K562 (cell line): ENCODE results near the gene RFX7. TPM values are rescaled to one million over a fixed set of nuclear protein-coding genes. Genes with fewer than 3 reads are reported as not detected.
"Not testable (repeated sequence)": the region's sequence is repeated elsewhere in the genome, so short reads cannot be mapped to it uniquely, and the experiment has no call there.

Experiments used
- ATAC-seq: fragments of 200-7000 bp; cut with Tn5 transposase; 3 replicates; pipeline ENCODE4 v1.9.1; 2020; ENCODE audit warnings: moderate library complexity
- BruUV-seq: library from RNA; stranded (reverse); fragments of 400-500 nt; replicated peaks from 2 replicates; lab custom pipeline; 2021; lab: Mats Ljungman, UMichigan
- CTCF ChIA-PET: fragments of 300-600 bp; formaldehyde crosslinking; extraction: SDS; loops from one replicate; lab custom pipeline; 2021; ENCODE audit warnings: low intra/inter-chr PET ratio; lab: Yijun Ruan, JAX
- POLR2A ChIA-PET: fragments of 300-600, 350-650 bp; sonication (Branson Sonifier 250); formaldehyde crosslinking; extraction: SDS; loops from one replicate; lab custom pipeline; 2021; ENCODE audit warnings: antibody characterized with exemption, inconsistent platforms; lab: Yijun Ruan, JAX
- DNase-seq, 4 experiments: peaks; one replicate each; pipeline versions ENCODE4 v3.0.0 to v3.0.0-alpha.2; 2011 to 2018; ENCODE audit warnings: low spot score in 3 of 4, mixed read lengths in 3 of 4; ENCODE audit errors: extremely low read depth in 1 of 4
- FAIRE-seq: peaks from 2 replicates; lab custom pipeline; 2011; peaks lifted over from hg19 to GRCh38; lab: Jason Lieb, UNC
- H2AFZ ChIP-seq: 2 replicates; pipeline ENCODE4 v1.6.0; 2011; ENCODE audit warnings: low read depth, low read length, control low read depth, inconsistent platforms
- H3K27ac ChIP-seq: fragments of 200-600 bp; 3 replicates; pipeline ENCODE4 v1.8.0; 2011; ENCODE audit warnings: low read depth, mild to moderate bottlenecking, control low read depth, inconsistent platforms, low read length, moderate library complexity, mixed read lengths; ENCODE audit errors: extremely low read depth
- H3K27me3 ChIP-seq, 2 experiments: fragments of 300-600 bp in 1 of 2; 2 replicates in 1 of 2; 3 replicates in 1 of 2; pipeline versions ENCODE4 v1.6.0 to v1.8.0; 2011; ENCODE audit warnings: inconsistent platforms in 2 of 2, low read length in 2 of 2, mild to moderate bottlenecking in 1 of 2, mixed read lengths in 1 of 2, moderate library complexity in 1 of 2; ENCODE audit not compliant: control insufficient read depth in 2 of 2, insufficient read depth in 2 of 2
- H3K36me3 ChIP-seq: fragments of 300-600 bp; 3 replicates; pipeline ENCODE4 v1.8.0; 2011; ENCODE audit warnings: mild to moderate bottlenecking, low read length, inconsistent platforms; ENCODE audit not compliant: control insufficient read depth, insufficient read depth
- H3K4me1 ChIP-seq, 2 experiments: fragments of 200-600 bp in 1 of 2; replicated peaks in 1 of 2; 2 replicates in 1 of 2; 3 replicates in 1 of 2; pipeline versions ENCODE4 v1.5.1 to v1.8.0; 2011; ENCODE audit warnings: inconsistent platforms in 2 of 2, low read length in 2 of 2, mild to moderate bottlenecking in 1 of 2, mixed read lengths in 1 of 2, moderate library complexity in 1 of 2; ENCODE audit not compliant: control insufficient read depth in 2 of 2, insufficient read depth in 2 of 2
- H3K4me2 ChIP-seq: 2 replicates; pipeline ENCODE4 v1.6.1; 2011; ENCODE audit warnings: low read length, control low read depth, inconsistent platforms, mixed read lengths; ENCODE audit not compliant: insufficient read depth
- H3K4me3 ChIP-seq: fragments of 200-600 bp; sonication (generic), shearing (Covaris generic); 2 replicates; pipeline ENCODE4 v1.5.1; 2016; ENCODE audit warnings: control low read depth, inconsistent platforms
- H3K79me2 ChIP-seq: fragments of 200-600 bp; 3 replicates; pipeline ENCODE4 v1.8.0; 2011; ENCODE audit warnings: low read length, inconsistent platforms; ENCODE audit not compliant: control insufficient read depth, insufficient read depth
- H3K9ac ChIP-seq, 2 experiments: 2 replicates each; pipeline versions ENCODE4 v1.6.0 to v1.6.1; 2011; ENCODE audit warnings: low read depth in 2 of 2, low read length in 2 of 2, control low read depth in 1 of 2, inconsistent platforms in 1 of 2, mild to moderate bottlenecking in 1 of 2, mixed read lengths in 1 of 2; ENCODE audit not compliant: insufficient read depth in 1 of 2
- H3K9me1 ChIP-seq: one replicate; pipeline ENCODE4 v1.6.0; 2011; ENCODE audit warnings: inconsistent platforms, mild to moderate bottlenecking, low read length, moderate library complexity; ENCODE audit not compliant: control insufficient read depth, insufficient read depth
- H3K9me3 ChIP-seq: replicated peaks from 2 replicates; pipeline ENCODE4 v1.5.1; 2011; ENCODE audit warnings: low read depth, low read length, inconsistent platforms; ENCODE audit not compliant: control insufficient read depth, insufficient read depth
- H4K20me1 ChIP-seq: replicated peaks from 2 replicates; pipeline ENCODE4 v1.6.1; 2011; ENCODE audit warnings: low read length, inconsistent platforms, mixed read lengths; ENCODE audit not compliant: control insufficient read depth, insufficient read depth
- C11orf30 ChIP-seq: fragments of 450-650 bp; IDR thresholded peaks from 2 replicates; pipeline ENCODE4 v1.6.1; 2016; ENCODE audit warnings: low read depth, mild to moderate bottlenecking
- MEF2D ChIP-seq: conservative IDR thresholded peaks from 2 replicates; pipeline ENCODE4 v1.6.1; 2016; ENCODE audit warnings: low read depth, missing genetic modification characterization, missing compliant biosample characterization
- ZBTB8A ChIP-seq: fragments of 450-650 bp; IDR thresholded peaks from 2 replicates; pipeline ENCODE4 v1.6.1; 2018; ENCODE audit warnings: mild to moderate bottlenecking, moderate library complexity; ENCODE audit not compliant: partially characterized antibody
- ZNF436 ChIP-seq: fragments of 250-450, 450-650 bp; sonication (Bioruptor Pico); formaldehyde crosslinking; IDR thresholded peaks from 2 replicates; pipeline ENCODE4 v1.7.0; 2020; ENCODE audit warnings: mild to moderate bottlenecking
- ZNF766 ChIP-seq: fragments of 200-800 bp; sonication (Bioruptor generic); conservative IDR thresholded peaks from 2 replicates; pipeline ENCODE4 v1.6.1; 2016; ENCODE audit warnings: missing genetic modification characterization, missing compliant biosample characterization
- WGBS: fragments of 100-300 bp; shearing (Covaris generic); methylation state at CpG from one replicate; pipeline ENCODE4 v1.1.6; 2016; ENCODE audit warnings: low coverage, mixed read lengths; ENCODE audit not compliant: insufficient coverage; ENCODE audit errors: missing lambda C conversion rate; 5-methylcytosine and 5-hydroxymethylcytosine counted together
- in situ Hi-C: fragments of 300-500 bp; cut with MboI; formaldehyde crosslinking; loops from 4 replicates; pipeline ENCODE4 v1.15.0; 2018; ENCODE audit warnings: inconsistent platforms, mixed read lengths
- intact Hi-C: fragments of 100-400 bp; cut with micrococcal nuclease; formaldehyde crosslinking; loops from 2 replicates; pipeline ENCODE4 v1.14.2; 2022
- polyA plus RNA-seq, 8 experiments: library from polyadenylated mRNA; depleted of rRNA in 4 of 8; stranded (reverse) in 5 of 8; unstranded in 3 of 8; fragments of >200 nt; fragmentation: Nextera tagmentation in 2 of 8; fragmentation: Illumina TruSeq in 1 of 8; extraction: Ambion mirVana in 2 of 8; extraction: Trizol in 1 of 8; gene quantifications; 2 replicates each; pipeline versions ENCODE4 v1.2.1 to v1.2.3, GENCODE V29; 2011 to 2014; ENCODE audit warnings: inconsistent platforms in 1 of 8, missing spikeins in 1 of 8
- total RNA-seq, 7 experiments: library from RNA; depleted of rRNA in 6 of 7; stranded (reverse); fragments of >200 nt in 6 of 7; fragmentation: Illumina TruSeq in 2 of 7; extraction: Trizol in 2 of 7; gene quantifications; 2 replicates each; pipeline versions ENCODE4 v1.2.1 to v1.2.3, GENCODE V29; 2011 to 2021; ENCODE audit warnings: low replicate concordance in 1 of 7
- TF ChIP-seq, protein P1 (sequence below), 2 experiments: fragments of 450-650 bp; IDR thresholded peaks; 2 replicates each; pipeline ENCODE4 v1.6.1; 2016; ENCODE audit warnings: mild to moderate bottlenecking in 2 of 2, borderline replicate concordance in 1 of 2, low read depth in 1 of 2, moderate library complexity in 1 of 2

The RFX7 gene
- total and polyA plus RNA-seq, 9 of the 15 experiments (the other 6 are each of a cell fraction or from before 2014, with no cell fraction given): 2.4 to 17.9 (median 6.3) TPM

DNA sequence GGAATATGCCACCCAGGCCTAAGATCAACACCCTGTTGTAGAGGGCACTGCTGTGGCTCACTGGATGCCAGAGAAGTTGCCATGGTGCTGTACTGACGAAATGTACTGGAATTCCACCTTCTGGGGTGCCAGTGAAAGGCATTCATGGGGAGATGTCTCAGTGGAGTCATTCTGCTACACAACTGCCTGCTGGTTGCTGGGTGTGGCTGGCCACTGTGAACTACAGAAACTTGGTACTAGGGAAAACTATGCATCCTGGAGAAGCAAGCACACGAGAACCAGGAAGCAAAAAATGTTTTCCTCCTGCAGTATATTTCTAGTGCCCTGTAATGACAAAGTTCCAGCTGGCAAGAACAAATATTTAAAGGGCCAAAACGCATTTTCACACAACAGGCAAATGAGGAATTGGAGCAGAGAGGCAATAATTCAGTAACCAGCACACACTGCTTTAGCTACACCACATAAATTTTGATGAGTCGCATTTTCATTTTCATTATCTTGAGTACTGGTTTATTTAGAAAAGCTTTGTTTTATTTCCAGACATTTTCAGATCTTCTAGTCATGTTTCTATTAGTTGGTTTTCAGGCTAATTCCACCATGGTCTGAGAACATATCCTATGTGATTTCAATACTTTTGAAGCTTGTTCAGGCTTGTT is 18.3 kb upstream of the RFX7 start (continued):
- TF ChIP-seq, protein P1, sequence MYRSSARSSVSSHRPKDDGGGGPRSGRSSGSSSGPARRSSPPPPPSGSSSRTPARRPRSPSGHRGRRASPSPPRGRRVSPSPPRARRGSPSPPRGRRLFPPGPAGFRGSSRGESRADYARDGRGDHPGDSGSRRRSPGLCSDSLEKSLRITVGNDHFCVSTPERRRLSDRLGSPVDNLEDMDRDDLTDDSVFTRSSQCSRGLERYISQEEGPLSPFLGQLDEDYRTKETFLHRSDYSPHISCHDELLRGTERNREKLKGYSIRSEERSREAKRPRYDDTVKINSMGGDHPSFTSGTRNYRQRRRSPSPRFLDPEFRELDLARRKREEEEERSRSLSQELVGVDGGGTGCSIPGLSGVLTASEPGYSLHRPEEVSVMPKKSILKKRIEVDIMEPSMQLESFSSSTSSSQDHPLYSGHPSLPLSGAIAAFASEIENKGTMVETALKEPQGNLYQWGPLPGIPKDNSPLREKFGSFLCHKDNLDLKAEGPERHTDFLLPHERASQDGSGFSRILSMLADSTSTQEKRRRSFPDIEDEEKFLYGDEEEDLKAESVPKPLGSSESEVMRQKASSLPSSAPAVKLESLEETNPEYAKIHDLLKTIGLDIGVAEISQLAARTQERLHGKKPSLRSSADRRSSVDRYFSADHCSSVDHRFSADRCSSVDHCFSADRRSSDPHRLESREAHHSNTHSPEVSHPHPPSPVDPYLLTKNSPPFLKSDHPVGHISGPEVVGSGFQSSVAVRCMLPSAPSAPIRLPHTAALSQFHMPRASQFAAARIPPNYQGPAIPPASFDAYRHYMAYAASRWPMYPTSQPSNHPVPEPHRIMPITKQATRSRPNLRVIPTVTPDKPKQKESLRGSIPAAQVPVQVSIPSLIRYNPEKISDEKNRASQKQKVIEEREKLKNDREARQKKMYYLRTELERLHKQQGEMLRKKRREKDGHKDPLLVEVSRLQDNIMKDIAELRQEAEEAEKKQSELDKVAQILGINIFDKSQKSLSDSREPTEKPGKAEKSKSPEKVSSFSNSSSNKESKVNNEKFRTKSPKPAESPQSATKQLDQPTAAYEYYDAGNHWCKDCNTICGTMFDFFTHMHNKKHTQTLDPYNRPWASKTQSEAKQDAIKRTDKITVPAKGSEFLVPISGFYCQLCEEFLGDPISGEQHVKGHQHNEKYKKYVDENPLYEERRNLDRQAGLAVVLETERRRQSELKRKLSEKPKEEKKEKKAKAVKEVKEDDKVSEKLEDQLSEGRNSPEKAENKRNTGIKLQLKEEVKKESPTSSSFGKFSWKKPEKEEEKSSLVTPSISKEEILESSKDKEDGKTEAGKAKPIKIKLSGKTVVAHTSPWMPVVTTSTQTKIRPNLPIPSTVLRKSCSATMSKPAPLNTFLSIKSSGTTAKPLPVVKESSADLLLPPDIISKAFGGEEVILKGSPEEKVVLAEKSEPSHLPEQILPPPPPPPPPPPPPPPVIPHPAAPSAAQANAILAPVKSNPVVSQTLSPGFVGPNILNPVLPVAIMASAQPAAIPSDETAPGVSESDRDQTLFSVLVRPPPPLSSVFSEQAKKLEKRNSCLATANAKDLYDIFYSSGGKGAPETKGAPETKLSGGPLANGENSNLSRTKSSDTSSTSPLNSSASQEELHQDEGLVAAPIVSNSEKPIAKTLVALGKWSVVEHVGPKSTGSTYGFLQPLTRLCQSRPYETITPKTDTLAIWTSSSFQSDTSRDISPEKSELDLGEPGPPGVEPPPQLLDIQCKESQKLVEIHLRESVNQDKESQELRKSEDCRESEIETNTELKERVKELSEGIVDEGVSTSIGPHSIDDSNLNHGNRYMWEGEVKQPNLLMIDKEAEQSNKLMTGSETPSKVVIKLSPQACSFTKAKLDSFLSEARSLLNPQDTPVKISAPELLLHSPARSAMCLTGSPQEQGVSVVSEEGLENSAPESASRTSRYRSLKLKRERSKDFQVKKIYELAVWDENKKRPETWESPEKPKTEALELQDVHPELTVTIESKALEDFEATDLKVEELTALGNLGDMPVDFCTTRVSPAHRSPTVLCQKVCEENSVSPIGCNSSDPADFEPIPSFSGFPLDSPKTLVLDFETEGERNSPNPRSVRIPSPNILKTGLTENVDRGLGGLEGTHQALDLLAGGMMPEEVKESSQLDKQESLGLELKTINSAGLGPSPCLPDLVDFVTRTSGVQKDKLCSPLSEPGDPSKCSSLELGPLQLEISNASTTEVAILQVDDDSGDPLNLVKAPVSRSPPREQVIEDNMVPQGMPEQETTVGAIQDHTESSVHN (IDR thresholded peaks at IDR 0.05; ENCODE audit: borderline replicate concordance in 1 of 2, low read depth in 1 of 2): no peak
- TF ChIP-seq C11orf30: peak; percentile 66; the same call in 1 of the 2 replicates
- TF ChIP-seq ZNF436 (CRISPR knock-in tag): no peak
- no peak for TF ChIP-seq ZBTB8A
- no peak for TF ChIP-seq MEF2D (tag)
- TF ChIP-seq ZNF766: no peak

DNA sequence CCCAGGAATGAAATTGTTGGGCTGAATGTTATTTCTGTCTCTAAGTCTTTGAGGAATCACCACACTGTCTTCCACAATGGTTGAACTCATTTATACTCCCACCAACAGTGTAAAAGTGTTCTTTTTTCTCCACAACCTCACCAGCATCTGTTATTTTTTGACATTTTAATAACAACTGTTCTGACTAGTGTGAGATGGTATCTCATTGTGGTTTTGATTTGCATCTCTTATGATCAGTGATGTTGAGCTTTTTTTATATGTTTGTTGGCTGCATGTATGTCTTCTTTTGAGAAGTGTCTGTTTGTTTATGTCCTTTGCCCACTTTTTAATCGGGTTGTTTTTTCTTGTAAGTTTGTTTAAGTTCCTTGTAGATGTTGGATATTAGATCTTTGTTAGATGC is 13.6 kb upstream of the RFX7 start:
- POLR2A ChIA-PET, FAIRE-seq, H4K20me1 ChIP-seq, H3K27me3 ChIP-seq, H3K4me3 ChIP-seq, H3K36me3 ChIP-seq, H3K27ac ChIP-seq, intact Hi-C loops, H3K9ac ChIP-seq, H3K9me1 ChIP-seq, H3K79me2 ChIP-seq, H3K4me1 ChIP-seq, ATAC-seq, DNase-seq, in situ Hi-C loops, H3K4me2 ChIP-seq, BruUV-seq, H3K9me3 ChIP-seq, H2AFZ ChIP-seq: not testable (repeated sequence)
- CTCF ChIA-PET: interaction anchor here (0.6 kb wide), 1 partner anchor 26 kb away, joined by 4 read pairs; no protein-coding TSS in a partner anchor
- 31% methylated on average over 1 of the region's 1 CpG for WGBS
